Transverse colon (tissue), 3 donors: ENCODE data around the gene CDKAL1.

Experiments used
- POLR2A ChIP-seq: fragments of 450-650 bp; IDR thresholded peaks from one replicate; pipeline ENCODE4 v1.6.1; 2016; ENCODE audit warnings: antibody characterized with exemption, mild to moderate bottlenecking, moderate library complexity
- TF ChIP-seq, protein P1 (sequence below), 5 experiments: fragments of 200-600 bp in 3 of 5; fragments of 450-650 bp in 2 of 5; sonication (generic) in 3 of 5; IDR thresholded peaks; 1 replicate in 2 of 5; 2 replicates in 3 of 5; pipeline ENCODE4 v1.5.1; 2016 to 2017; ENCODE audit warnings: antibody characterized with exemption in 5 of 5, inconsistent platforms in 3 of 5, mild to moderate bottlenecking in 2 of 5, moderate library complexity in 1 of 5

DNA sequence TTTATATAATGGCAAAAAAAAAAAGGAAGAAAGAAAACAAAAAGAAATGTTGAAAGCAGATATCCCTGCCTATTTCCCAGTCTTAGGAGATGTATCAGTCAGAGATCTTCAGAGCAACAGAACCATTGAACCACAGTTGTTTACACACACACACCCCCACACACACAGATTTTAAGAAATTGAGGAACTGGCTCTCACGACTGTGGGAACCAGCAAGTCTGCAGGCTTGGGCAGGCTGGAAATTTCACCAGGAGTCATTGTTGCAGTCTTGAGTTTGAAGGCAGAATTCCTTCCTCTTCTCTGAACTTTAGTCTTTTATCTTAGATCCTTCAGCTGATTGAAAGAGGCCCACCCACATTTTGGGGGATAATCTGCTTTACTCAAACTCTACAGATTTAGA, 380.9 kb downstream of the CDKAL1 start:
- TF ChIP-seq, protein P1, sequence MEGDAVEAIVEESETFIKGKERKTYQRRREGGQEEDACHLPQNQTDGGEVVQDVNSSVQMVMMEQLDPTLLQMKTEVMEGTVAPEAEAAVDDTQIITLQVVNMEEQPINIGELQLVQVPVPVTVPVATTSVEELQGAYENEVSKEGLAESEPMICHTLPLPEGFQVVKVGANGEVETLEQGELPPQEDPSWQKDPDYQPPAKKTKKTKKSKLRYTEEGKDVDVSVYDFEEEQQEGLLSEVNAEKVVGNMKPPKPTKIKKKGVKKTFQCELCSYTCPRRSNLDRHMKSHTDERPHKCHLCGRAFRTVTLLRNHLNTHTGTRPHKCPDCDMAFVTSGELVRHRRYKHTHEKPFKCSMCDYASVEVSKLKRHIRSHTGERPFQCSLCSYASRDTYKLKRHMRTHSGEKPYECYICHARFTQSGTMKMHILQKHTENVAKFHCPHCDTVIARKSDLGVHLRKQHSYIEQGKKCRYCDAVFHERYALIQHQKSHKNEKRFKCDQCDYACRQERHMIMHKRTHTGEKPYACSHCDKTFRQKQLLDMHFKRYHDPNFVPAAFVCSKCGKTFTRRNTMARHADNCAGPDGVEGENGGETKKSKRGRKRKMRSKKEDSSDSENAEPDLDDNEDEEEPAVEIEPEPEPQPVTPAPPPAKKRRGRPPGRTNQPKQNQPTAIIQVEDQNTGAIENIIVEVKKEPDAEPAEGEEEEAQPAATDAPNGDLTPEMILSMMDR (IDR thresholded peaks at IDR 0.05): no peak
- TF ChIP-seq POLR2A: no peak
